Uterus (tissue), 2 donors: ENCODE measurements around the gene HDAC4.

Experiments used
- POLR2A ChIP-seq, 2 donors: fragments of 450-650 bp; IDR thresholded peaks; one replicate each; pipeline ENCODE4 v1.6.1; 2016; ENCODE audit warnings: antibody characterized with exemption in 2 of 2, mild to moderate bottlenecking in 1 of 2, moderate library complexity in 1 of 2
- TF ChIP-seq, protein P1 (sequence below), 4 experiments: fragments of 200-600 bp in 2 of 4; fragments of 450-650 bp in 2 of 4; sonication (generic) in 2 of 4; IDR thresholded peaks; one replicate each; pipeline ENCODE4 v1.5.1; 2016 to 2019; ENCODE audit warnings: antibody characterized with exemption in 4 of 4, mild to moderate bottlenecking in 2 of 4, moderate library complexity in 1 of 4

DNA sequence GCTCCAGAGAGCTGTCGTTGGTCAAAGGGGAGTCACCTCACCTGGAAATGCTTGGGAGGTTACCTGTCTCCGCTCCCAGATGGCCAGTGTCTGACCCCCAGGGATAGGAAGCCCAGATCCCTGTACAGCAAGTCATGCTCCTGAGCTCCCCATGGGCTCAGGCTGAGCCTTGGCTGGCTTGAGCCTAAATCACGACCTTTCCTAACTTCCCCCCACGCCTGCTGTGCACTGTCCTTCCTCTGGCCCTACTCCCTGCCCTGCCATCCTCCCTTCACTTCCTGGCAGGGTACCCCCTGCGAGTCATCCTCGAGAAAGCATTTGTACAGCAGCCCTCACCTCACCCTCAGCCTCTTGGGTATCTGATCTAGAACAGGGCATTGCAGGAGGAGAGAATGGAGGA is 9.2 kb upstream of the HDAC4 start:
- TF ChIP-seq, protein P1, sequence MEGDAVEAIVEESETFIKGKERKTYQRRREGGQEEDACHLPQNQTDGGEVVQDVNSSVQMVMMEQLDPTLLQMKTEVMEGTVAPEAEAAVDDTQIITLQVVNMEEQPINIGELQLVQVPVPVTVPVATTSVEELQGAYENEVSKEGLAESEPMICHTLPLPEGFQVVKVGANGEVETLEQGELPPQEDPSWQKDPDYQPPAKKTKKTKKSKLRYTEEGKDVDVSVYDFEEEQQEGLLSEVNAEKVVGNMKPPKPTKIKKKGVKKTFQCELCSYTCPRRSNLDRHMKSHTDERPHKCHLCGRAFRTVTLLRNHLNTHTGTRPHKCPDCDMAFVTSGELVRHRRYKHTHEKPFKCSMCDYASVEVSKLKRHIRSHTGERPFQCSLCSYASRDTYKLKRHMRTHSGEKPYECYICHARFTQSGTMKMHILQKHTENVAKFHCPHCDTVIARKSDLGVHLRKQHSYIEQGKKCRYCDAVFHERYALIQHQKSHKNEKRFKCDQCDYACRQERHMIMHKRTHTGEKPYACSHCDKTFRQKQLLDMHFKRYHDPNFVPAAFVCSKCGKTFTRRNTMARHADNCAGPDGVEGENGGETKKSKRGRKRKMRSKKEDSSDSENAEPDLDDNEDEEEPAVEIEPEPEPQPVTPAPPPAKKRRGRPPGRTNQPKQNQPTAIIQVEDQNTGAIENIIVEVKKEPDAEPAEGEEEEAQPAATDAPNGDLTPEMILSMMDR (IDR thresholded peaks at IDR 0.05): no peak
- TF ChIP-seq POLR2A (IDR thresholded peaks at IDR 0.05): no peak
